ENCODE data around the gene RPS6KC1.

DNA sequence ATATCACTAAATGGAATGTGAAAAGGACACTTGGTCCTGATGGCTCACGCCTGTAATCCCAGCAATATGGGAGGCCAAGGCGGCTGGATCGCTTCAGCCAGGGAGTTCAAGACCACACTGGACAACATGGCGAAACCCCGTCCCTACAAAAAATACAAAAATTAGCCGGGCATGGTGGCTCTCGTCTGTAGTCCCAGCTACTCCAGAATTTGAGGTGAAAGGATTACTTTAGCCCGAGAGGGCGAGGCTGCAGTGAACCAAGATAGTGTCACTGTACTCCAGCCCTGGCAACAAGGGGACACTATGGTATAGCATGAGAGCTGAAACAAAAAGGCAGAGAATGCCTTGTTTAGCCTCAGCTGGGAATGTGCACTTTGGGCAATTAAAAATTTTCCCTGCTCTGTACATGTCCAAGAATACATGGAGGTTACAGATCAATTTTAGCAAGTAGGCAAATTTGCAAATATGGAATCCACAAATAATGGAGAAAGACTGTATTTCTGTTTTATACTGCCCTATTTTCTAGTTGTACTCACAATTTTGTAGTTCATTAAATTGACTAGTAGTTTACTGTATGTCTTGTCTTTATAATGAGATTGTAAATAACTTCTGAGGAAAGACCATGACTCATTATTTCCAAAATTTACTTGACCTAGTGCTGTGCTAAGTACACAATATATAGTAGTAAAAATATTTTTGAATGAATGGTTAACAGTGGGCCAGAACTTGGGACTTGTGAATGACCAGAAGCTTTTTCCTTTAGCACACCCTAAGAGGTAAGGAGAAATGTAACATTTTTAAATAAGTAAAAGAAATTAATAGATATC, 33.4 kb upstream of the RPS6KC1 start:
- no peak for TF ChIP-seq CTCF (IDR thresholded peaks at IDR 0.05)
- TF ChIP-seq POLR2A (IDR thresholded peaks at IDR 0.05): no peak
